GM21423 (cell line): ENCODE measurements around the gene DCLK2.
"Not testable (repeated sequence)": the region's sequence is repeated elsewhere in the genome, so short reads cannot be mapped to it uniquely, and the experiment has no call there.

Source experiments
- ATAC-seq: cut with Tn5 transposase; IDR thresholded peaks from one replicate; pipeline ENCODE4 v1.9.1; 2021; ENCODE audit warnings: mild to moderate bottlenecking, moderate library complexity; ENCODE audit not compliant: unreplicated experiment

The DCLK2 gene

DNA sequence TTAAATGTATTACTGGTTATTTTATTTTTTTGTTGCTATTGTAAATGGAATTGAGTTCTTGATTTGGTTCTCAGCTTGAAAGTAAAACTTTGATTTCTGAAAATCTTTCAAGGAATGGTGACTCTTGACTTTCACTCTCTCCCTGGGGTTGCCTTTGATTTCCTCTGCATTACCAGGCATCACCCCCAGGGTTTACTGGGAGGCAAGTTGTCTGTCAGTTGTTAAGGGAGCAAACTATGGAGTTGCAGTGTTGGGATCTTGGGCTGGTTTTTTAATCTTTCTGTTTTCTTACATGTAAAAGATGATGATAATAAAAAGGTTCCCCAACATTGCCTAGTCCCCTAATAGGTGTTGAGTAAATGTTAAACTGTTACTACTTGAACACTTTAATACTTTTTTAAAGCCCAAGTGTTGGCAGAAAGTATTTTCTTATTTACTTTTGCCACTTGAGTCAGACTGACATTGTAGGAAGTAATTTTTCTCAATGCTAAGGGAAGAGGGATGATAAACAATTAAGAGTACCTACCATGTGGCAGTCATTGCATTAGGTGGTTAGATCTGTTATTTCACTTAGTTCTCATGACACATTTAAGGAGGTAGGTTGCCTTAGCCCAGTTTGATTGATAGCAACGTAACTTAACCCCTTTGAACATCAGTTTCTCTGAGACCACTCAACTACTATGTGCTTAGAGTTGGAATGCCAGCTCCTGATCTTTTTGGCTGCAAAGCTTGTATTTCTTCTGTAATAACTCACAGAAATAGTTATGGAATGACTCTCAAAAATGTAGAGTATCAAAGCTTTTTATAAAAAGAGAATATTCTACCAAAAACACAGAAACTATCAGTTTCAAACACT, 67.1 kb downstream of the DCLK2 start:
- ATAC-seq = no peak

DNA sequence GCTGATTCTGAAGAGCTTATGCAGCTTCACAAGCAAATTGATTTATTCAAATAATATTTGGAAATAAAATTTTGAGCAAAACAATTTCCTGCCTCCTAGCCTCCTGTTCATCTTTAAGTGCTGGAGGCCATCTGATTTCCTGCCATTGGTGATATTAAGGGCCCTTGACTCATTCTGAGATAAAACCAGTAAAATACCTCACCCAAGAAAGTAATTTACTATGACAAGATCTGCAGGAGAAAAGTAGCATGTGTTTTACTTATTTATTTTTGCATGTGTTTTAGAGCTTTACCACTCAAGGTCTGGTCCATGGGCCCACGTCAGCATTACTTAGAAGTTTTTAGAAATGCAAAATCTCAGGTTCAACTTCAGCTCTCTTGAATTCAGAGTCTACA, 67.7 kb downstream of the DCLK2 start:
- ATAC-seq = no peak

DNA sequence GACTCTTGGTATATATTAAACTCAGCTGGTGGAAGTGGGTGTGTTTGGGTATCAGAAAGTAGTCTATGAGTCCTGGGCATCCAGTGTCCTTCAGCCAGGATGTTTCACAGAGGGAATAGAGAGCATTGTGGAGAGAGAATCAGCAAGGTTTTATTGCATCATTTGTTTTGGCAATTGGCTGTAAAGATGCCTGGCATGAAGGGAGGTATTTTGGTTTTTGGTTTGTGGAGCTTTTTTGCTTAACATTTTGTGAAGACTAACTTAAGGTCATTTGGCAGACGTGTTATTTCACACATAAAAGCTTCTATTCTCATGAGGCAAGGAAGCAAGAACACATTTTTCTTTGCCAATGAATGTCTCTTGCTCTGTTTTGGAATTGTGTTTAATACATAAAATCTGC, 71.1 kb downstream of the DCLK2 start:
- ATAC-seq = no peak

DNA sequence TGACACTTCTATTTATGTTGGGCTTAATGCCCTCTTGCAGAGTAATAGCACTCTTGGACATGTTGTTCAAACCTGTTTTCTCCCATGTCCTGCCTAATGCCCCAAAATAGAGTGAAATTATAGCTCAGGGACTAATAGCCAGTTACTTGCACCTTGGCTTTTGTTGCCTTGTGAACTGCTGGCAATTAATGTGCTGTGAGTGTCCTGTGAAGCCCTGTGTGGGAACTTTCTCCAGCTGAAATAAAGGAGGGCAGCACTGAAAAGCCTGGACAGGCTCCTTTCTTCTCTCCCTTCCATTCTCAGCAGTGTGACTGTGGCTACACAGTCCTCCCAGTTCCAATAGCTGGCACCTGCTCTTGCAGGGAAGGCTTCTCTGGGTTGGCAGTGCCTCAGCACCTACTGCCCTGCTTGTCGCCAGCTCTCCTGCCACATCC, 72.4 kb downstream of the DCLK2 start:
- ATAC-seq = no peak

DNA sequence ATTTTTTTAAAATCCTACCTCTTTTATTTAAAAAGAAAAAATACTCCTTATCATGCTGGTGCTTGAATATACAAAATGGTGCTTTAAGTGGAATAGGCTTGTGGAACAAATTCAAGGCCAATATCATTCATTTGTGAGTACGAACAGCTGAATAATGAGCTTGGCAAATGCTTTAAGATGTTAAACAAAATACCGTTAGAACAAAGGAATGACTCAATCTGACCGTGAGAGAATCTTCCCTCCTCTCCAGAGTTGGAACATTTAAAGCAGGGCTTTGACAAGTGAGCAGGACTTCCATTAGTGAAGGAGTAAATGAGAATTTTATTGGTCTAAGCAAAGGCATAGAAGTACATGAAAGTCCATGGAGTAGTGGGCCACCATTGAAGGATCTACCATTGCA, 74.5 kb downstream of the DCLK2 start:
- ATAC-seq = no peak

DNA sequence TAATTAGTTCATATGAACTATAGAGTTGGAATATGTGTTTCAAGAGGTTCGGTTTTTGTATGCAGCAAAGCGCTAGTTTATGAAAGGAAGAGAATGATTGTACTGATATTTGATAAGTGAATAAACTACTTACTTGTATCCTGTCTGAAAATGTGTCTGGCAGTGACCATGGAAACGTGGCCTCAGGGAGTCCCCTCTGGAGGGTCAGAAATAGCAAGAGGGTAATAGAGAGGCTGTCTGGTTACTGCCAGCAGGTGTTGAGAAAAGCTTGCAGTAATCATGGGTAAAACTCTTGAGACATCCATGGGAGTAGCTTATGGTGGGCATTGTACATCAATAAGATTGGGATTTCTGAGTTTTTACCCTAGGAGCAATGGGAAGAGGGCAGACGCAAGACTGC, 77.1 kb downstream of the DCLK2 start:
- no peak for ATAC-seq

DNA sequence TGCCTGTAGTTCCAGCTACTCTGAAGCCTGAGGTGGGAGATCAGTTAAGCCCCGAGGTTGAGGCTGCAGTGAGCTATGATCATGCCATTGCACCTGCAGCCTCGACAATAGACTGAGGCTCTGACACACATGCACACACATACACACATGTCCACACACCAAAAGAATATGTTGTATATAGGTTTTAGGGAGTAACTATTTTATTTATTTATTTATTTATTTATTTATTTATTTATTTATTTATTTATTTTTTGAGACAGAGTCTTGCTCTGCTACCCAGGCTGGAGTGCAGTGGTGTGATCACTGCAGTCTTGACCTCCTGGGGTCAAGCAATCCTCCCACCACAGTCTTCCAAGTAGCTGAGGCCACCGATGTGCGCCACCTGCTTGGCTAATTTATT, 78.3 kb downstream of the DCLK2 start:
- ATAC-seq = no peak

DNA sequence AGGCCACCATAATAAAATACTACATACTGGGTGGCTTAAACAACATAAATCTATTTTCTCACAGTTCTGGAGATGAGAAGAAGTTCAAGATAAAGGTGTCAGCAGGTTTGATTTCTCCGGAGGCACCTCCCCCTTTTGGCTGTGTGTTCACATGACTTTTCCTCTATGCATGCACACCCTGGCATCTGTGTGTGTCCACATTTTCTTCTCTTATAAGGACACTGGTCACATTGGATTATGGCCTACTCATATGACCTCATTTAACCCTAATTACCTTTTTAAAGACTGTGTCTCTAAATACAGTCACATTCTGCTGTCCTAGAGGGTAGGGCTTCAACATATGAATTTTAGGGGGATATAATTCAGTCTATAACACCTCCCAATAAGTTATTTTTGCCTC, 79.8 kb downstream of the DCLK2 start:
- ATAC-seq = no peak

DNA sequence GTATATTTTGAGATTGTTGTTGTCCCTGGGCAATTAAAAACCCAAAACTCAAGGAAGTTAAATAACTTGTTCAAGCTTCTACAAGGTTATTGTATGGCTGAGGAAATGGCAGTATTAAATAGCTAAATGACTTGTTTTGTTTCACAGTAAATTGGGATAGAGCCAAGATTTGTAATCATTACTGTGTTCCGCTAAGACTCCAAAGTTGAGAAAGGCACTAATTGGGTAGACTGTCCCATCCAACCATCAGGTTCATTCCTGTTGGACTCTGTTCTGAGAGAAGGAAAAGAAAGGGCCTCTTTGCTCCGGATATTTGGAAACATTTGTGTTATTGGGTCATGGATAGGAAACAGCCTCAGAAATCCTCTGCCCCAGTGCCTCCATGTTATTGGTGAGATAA, 82.2 kb downstream of the DCLK2 start:
- no peak for ATAC-seq

DNA sequence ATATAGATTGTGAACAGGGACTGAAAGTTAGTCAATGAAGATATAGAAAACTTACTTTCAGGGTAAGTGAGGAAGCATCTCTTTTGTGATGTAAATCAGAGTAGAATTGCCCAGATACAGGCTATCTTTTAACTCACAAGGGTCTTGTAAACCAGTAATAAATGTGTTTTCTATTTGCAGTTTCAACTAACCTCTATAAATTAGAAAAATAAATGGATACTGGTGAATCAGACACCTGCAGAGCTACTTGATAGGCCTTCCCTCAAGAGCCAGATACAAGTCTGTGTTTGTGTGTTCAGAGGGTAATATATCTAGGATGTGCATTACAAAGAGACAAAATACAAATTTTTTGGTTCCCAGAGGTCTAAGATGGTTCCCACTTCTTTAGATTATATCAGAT, 82.9 kb downstream of the DCLK2 start:
- ATAC-seq = no peak

DNA sequence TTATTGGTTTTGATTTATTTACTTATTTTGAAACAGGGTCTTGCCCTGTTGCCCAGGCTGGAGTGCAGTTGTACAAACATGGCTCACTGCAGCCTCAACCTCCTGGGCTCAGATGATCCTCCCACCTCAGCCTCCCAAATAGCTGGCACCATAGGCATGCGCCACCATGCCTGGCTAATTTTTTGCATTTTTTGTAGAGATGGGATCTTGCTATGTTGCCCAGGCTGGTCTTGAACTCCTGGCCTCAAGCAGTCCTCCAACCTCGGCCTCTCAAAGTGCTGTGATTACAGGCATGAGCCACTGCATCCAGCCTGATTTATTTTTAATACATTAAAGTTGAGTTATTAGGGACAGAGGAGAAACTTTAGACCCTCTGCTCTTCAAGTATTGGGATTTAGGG, 83.8 kb downstream of the DCLK2 start:
- ATAC-seq = not testable (repeated sequence)

DNA sequence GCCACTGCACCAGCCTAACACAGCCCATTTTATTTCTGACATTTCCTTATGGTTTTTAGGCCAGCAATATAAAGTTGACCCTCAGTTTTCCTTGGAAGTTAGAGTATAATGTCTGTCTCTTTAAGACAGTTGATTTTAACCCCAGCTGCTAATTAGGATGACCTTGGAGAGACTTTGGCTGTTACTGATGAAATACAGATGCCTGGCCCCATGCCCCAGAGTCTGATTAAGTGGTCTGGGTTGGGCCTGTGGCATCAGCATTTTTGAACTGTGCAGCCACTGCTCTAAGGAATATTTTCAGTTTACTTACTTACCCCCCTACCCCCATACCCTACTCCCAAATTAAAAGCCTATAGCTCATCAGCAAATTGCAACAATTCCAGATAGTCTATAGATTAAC, 85.8 kb downstream of the DCLK2 start:
- ATAC-seq = no peak

DNA sequence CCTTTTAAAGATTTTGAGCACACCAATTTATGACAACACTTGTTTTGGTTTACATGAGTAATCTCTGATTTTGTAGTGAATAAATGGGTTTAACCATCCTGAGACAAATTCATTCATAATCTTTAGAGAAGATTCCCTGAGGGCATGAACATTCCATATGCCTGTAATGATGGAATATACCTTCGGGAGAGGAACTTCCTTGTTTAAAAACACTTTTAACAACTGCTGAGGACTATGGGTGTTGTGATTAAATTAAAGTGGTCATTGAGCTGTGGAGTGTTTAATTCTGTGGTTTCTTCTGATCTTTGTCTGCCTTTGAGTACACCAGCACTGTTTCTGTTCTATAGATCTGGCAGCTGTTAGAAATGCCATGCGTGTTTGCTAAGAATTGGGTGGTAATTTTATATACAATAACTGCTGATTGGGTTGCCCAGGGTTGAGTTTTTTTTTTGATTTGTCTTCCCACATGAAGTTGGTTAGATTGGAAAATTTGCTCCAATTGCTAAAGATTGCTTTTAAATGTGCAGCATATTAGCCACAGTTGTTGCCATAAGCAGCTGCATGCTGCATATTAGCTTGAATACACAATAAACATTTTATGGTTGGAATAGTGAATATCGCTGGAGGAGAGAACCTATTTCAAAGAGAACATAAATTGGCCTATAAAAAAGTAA, 86.8 kb downstream of the DCLK2 start:
- ATAC-seq = no peak

DNA sequence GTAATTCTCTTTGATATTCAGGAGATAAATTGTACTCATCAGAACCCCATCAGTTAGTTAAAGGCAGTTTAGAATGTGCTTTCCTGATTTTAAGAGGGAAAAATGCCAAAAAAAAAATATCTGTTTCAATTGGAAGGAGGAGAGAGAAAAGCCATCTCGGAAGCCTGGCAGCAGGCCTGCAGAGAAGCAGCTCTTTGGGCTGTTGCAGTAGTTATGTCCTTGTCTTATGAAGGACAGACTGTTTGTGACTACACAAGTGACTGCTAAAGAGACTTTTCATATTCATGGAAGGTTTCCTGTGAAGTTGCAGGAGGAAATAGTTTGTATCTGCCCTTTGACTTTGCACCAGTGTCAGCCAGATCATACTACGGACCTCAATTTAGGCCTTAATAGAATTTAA, 88.8 kb downstream of the DCLK2 start:
- no peak for ATAC-seq

DNA sequence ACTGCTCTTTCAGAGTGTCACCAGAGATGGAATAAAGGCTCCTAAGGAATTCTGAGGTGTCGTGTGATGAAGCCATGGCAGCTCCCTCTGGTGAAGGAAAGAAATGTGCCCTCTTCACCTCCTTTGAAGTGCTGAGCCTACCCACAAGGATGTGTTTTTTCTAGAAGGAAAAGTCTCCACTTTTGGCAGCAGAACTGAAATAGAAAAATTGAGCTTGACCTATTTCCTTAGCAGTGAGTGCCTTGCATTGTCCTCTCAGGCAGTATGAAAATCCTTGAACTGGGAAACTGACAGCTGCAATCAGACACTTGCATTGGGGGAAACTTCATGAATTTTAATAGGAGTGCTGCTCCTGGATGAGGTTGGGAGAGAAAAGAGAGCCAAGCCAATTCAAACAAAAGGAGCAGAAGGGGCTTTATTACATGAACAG, 95.2 kb downstream of the DCLK2 start:
- ATAC-seq = no peak

DNA sequence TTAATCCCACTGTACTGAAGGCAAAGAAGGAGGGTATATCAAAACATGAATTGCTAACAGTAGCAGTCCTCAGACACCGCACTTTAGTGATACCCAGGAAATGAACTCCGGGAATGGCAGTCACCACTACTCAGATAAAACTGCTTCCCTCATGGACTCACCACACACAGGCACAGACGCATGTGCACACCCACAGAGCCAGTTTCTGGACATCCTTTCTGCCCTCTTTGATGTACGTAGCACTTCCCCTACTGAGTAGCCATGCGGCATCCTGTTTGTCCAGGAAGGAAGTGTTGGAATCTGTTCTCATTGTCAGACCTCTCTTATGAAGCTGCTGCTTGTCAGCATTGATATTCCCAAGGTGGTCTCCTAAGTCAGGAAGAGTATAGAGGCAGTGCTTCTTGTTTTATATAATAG, 95.7 kb downstream of the DCLK2 start:
- ATAC-seq = no peak

DNA sequence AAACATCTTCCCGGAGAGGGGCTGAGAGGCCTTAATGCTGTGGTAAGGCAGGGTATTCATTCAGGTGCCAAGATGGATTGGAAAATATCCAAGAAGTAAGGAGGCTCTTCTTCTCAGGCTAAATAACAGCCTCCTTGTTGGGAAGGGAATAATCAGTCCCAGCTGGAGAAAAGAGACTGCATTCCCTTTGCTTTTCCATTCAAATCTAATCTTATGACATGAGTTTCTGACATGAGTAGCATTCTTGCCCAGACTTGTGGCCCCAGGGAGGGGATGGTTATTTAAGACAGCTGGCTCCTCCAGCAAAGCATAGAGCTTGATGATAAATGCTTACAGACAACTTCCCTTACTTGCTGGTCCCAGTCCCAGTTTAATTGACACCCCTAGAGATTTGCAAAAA, 98.3 kb downstream of the DCLK2 start:
- ATAC-seq = no peak

DNA sequence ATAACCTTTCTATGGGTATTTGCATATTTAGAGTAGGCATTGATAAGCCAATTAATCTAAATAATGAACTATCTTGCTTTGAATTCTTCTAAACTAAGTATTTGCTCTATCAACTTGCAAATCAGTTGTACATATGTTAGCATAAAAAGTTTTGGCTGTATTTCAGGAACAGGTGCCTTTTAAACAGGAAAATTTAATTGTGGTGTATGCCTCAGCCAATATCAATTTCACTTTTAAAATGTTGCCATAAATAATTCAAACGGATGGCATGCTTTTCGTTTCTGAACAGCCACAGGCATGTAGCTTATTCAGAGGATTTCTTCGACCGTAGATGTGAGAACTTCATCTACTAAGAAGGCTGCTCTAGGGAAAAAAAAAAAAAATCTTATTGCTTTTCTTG, 99.9 kb downstream of the DCLK2 start:
- ATAC-seq = no peak

DNA sequence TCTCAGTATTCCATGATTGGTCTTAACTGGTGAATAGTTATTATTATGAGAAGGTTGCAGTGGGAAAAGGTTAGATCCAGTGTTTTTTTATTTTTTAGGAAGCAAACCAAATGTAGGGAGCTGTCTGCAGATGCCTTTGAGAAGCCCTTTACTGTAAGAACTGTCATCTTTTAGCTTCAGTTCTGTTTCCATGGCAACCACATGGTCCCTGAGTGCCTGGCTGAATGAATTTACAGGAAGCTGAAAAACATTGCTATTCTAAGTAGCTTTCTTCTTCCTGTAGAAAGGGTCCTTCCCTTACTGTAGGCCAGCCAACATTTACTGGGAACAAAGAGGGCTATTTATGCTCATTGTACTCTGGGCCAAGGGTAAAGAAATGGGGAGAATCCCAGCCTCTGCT, 103.3 kb downstream of the DCLK2 start:
- no peak for ATAC-seq

DNA sequence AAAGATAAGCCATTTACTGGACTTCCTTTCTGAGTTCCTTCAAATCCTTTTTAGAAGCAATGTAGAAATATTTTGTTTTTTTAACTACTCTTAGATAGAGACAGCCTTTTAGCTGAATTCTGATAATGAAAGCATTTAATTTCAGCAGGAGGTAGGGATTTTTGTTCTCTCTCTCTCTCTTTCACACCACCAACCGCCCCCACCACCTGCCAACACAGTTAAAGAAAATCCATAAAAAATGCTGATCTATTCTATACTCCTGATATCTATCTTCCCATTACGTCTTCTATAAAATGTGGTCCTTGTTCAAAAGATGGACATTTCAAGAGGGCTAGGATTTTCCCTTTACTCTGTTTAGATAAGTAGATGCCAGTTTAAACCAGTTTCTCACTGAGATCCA, 104.5 kb downstream of the DCLK2 start:
- no peak for ATAC-seq

DNA sequence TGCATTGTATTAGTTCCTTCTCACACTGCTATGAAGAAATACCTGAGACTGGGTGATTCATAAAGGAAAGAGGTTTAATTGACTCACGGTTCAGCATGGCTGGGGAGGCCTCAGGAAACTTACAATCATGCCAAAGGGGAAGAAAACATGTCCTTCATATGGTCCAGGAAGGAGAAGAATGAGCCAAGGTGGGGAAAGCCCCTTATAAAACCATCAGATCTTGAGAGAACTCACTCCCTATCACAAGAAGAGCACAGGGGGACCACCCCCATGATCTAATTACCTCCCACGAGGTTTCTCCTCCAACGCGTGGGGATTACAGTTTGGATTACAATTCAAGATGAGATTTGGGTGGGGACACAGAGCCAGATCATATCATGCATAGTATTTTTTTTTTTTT, 106.8 kb downstream of the DCLK2 start:
- ATAC-seq = not testable (repeated sequence)

DNA sequence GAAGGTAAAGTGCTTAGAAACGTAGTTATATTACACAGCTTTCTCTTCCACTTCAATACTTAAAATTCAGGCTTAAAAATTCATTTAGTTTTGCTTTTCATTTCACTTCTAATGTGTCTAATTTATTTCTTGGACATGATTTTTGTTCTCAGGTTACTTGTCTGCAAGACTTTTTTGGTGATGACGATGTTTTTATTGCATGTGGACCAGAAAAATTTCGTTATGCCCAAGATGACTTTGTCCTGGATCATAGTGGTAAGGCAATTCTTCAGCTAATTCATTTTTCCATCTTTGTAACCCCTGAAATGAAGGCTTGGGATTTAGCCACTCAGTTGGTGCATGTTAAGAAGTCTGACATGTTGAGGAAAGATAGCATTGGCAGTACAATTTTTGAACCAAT, 114.7 kb downstream of the DCLK2 start:
- ATAC-seq = no peak
